OCI-LY1 (cell line): Measurements from ENCODE around the gene MAD1L1.

Experiments
- H2AFZ ChIP-seq: fragments of 200-600 bp; sonication (generic), shearing (Covaris generic); 2 replicates; pipeline ENCODE4 v1.6.0; 2014; ENCODE audit warnings: antibody characterized with exemption, mild to moderate bottlenecking, low read length
- H3F3A ChIP-seq: fragments of 200-600 bp; sonication (generic), shearing (Covaris generic); 2 replicates; pipeline ENCODE4 v1.6.0; 2014; ENCODE audit warnings: mild to moderate bottlenecking, antibody characterized with exemption, low read length, moderate library complexity; ENCODE audit not compliant: insufficient read depth
- H3K27ac ChIP-seq: fragments of 200-600 bp; sonication (generic); 2 replicates; pipeline ENCODE4 v1.5.1; 2014; ENCODE audit warnings: low read length, mixed run types, mild to moderate bottlenecking, low read depth; ENCODE audit not compliant: poor library complexity, severe bottlenecking
- H3K27me3 ChIP-seq: fragments of 200-600 bp; sonication (generic); 2 replicates; pipeline ENCODE4 v1.6.0; 2014; ENCODE audit warnings: antibody characterized with exemption, mild to moderate bottlenecking, low read length, moderate library complexity; ENCODE audit not compliant: insufficient read depth
- H3K36me3 ChIP-seq: fragments of 200-600 bp; sonication (generic); 2 replicates; pipeline ENCODE4 v1.6.1; 2014; ENCODE audit warnings: mild to moderate bottlenecking, antibody characterized with exemption, low read length, moderate library complexity, mixed read lengths; ENCODE audit not compliant: insufficient read depth
- H3K4me1 ChIP-seq: fragments of 200-600 bp; sonication (generic); 2 replicates; pipeline ENCODE4 v1.5.1; 2014; ENCODE audit warnings: mild to moderate bottlenecking, low read length, moderate library complexity; ENCODE audit not compliant: insufficient read depth, severe bottlenecking
- H3K4me2 ChIP-seq: fragments of 200-600 bp; sonication (generic), shearing (Covaris generic); 2 replicates; pipeline ENCODE4 v1.6.1; 2014; ENCODE audit warnings: low read length
- H3K4me3 ChIP-seq: fragments of 200-600 bp; sonication (generic); 2 replicates; pipeline ENCODE4 v1.5.1; 2014; ENCODE audit warnings: low read length, low read depth, mild to moderate bottlenecking, mixed read lengths; ENCODE audit not compliant: poor library complexity, severe bottlenecking
- H3K79me2 ChIP-seq: fragments of 200-600 bp; shearing (Covaris generic); 2 replicates; pipeline ENCODE4 v1.6.1; 2016; ENCODE audit warnings: mixed run types, low read length, mixed read lengths; ENCODE audit not compliant: insufficient read depth
- H3K9ac ChIP-seq: fragments of 200-600 bp; sonication (generic), shearing (Covaris generic); 2 replicates; pipeline ENCODE4 v1.6.1; 2014; ENCODE audit warnings: mild to moderate bottlenecking, low read length, mixed read lengths
- H3K9me2 ChIP-seq: fragments of 200-600 bp; sonication (generic), shearing (Covaris generic); 2 replicates; pipeline ENCODE4 v1.6.1; 2014; ENCODE audit warnings: low read depth, mild to moderate bottlenecking, low read length, mixed read lengths
- H3K9me3 ChIP-seq: fragments of 200-600 bp; shearing (Covaris generic); 2 replicates; pipeline ENCODE4 v1.6.1; 2014; ENCODE audit warnings: low read length, mixed read lengths
- H4K20me1 ChIP-seq: fragments of 200-600 bp; sonication (generic), shearing (Covaris generic); 2 replicates; pipeline ENCODE4 v1.6.0; 2016; ENCODE audit warnings: mild to moderate bottlenecking, low read length; ENCODE audit not compliant: insufficient read depth
- CTCF ChIP-seq: fragments of 200-600 bp; sonication (generic), shearing (Covaris generic); IDR thresholded peaks from 2 replicates; pipeline ENCODE4 v1.5.1; 2017; ENCODE audit warnings: mild to moderate bottlenecking, antibody characterized with exemption, low read length, moderate library complexity, mixed read lengths
- EZH2 ChIP-seq: fragments of 200-600 bp; sonication (generic), shearing (Covaris generic); IDR thresholded peaks from 2 replicates; pipeline ENCODE4 v1.8.0; 2017; ENCODE audit warnings: borderline replicate concordance, mixed run types, mild to moderate bottlenecking, antibody characterized with exemption, low read length, moderate library complexity, mixed read lengths

The MAD1L1 gene

GRCh38 chr7:2005786-2006185, 227.0 kb downstream of the MAD1L1 start:
- no peaks in the 10 kb centered on the region for H3F3A ChIP-seq
- no peak overlapping the region for H3K4me3 ChIP-seq
- no peak overlapping the region for H3K9ac ChIP-seq
- no peak overlapping the region for H2AFZ ChIP-seq
- peaks cover 39% of the 10 kb centered on the region for H3K4me1 ChIP-seq
- H3K27me3 ChIP-seq: no peaks in the 10 kb centered on the region
- no peaks in the 10 kb centered on the region for H3K9me2 ChIP-seq
- no peak for TF ChIP-seq CTCF
- no peak for TF ChIP-seq EZH2
- peaks cover 14% of the 10 kb centered on the region; the same call in 1 of the 2 replicates for H3K36me3 ChIP-seq
- H3K9me3 ChIP-seq: no peaks in the 10 kb centered on the region
- peak overlapping the region; percentile 53 for H3K27ac ChIP-seq
- no peak overlapping the region for H3K4me2 ChIP-seq
- H3K79me2 ChIP-seq: no peaks in the 10 kb centered on the region
- no peaks in the 10 kb centered on the region for H4K20me1 ChIP-seq

DNA sequence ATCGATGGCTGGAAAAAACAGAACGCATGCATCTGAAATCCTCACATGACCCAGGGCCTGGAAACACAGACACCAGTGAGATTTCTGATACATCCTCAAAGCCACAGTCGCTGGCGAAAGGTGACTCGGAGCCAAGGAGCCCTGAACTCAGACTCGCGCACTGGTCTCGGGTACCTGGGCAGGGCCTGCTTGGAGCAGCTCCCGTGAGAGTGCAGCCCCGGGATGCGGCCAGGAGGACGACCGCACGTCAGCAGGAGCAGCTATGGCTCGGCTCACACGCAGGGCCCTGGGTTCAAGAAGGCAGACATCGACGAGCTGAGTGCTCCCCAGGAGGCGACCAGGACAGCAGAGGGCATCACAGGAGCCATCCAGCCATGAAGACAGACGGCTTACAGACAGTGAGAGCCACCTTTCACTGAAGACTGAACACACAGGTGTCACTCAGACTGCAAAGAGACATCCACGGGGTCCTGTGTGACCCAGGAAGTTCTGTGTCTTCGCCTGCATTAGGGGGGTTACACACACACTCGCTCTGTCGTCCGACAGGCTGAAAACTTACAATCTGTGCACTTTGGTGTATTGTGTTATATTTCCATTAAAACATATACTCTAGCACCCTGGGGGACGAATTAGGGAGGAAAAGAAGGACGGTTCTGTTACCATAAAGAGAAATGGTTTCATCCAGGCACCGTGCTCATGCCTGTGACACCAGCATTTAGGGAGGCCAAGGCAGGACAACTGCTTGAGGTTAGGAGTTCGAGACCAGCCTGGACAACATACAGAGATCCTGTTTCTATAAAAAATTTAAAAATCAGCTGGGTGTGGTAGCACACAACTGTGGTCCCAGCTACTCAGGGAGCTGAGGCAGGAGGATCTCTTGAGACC, 227.7 kb downstream of the MAD1L1 start:
- H3K79me2 ChIP-seq: no peaks in the 10 kb centered on the region
- no peaks in the 10 kb centered on the region for H3K9me2 ChIP-seq
- H3K9me3 ChIP-seq: no peaks in the 10 kb centered on the region
- peak overlapping the region; percentile 53 for H3K27ac ChIP-seq
- no peak overlapping the region for H3K4me2 ChIP-seq
- no peak overlapping the region for H3K4me3 ChIP-seq
- peaks cover 14% of the 10 kb centered on the region; the same call in 1 of the 2 replicates for H3K36me3 ChIP-seq
- H3K9ac ChIP-seq: no peak overlapping the region
- no peaks in the 10 kb centered on the region for H3K27me3 ChIP-seq
- TF ChIP-seq CTCF (peak; percentile 24; the same call in 1 of the 2 replicates), EZH2 (no peak)
- no peak overlapping the region for H2AFZ ChIP-seq
- peaks cover 38% of the 10 kb centered on the region for H3K4me1 ChIP-seq
- no peaks in the 10 kb centered on the region for H3F3A ChIP-seq
- no peaks in the 10 kb centered on the region for H4K20me1 ChIP-seq

DNA sequence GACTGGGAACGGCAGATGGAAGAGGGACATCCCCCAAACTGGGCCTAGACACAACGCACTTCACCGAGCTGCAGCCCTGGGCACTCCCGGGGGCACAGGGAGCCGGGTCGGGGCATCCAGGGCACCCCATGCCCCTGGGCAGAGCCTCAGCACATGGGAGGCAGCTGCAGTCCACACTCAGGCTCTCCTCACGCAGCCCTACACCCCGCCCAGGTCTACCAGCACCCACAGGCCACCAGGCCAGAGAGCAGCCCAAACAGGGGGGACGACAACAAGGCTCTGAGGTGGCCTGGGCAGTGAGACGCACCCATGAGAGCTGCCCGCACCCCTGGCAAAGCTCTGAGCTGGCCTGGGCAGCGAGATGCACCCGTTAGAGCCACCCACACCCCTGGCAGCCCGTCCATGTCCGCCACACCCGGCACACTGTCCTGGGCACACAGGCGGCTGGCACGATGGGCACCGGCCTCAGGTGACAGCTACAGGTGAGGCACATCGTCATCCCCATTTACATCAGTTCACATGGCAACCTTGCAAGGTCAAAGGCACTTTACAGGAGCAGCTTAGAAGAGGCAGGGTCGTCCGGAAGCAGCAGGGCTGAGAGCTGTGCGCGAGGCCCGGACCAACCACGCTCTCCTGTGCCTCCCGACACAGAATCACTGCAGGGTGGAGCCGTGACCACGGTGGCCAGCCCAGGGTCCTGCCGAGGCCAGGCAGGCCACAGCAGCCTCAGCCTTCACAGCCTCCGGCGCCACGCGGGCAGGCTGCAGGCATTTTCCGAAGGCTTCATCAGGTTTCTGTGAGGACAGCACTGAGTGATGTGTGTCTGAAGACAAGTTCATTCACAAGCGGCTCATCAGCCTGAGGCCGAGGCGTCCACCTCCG, 228.6 kb downstream of the MAD1L1 start:
- Histone ChIP-seq H3K4me2 (no peak overlapping the region), H3K27ac (peak overlapping the region; percentile 44), H3K27me3 (no peaks in the 10 kb centered on the region), H4K20me1 (no peaks in the 10 kb centered on the region), H3K79me2 (no peaks in the 10 kb centered on the region), H3K9ac (no peak overlapping the region), H3K9me3 (no peaks in the 10 kb centered on the region), H3K4me1 (peaks cover 28% of the 10 kb centered on the region), H3K9me2 (no peaks in the 10 kb centered on the region), H3K4me3 (no peak overlapping the region), H3F3A (no peaks in the 10 kb centered on the region), H2AFZ (no peak overlapping the region), H3K36me3 (peaks cover 14% of the 10 kb centered on the region; the same call in 1 of the 2 replicates)
- TF ChIP-seq CTCF (no peak), EZH2 (no peak)
